22Rv1 (cell line): ENCODE measurements around the gene TAF3.

Experiments
- ZFX ChIP-seq: fragments of 450-650 bp; IDR thresholded peaks from 2 replicates; pipeline ENCODE4 v1.6.1; 2017; ENCODE audit warnings: antibody characterized with exemption, borderline replicate concordance
- TF ChIP-seq, protein P1 (sequence below): fragments of 450-650 bp; IDR thresholded peaks from 2 replicates; pipeline ENCODE4 v1.5.1; 2017; ENCODE audit warnings: mild to moderate bottlenecking

DNA sequence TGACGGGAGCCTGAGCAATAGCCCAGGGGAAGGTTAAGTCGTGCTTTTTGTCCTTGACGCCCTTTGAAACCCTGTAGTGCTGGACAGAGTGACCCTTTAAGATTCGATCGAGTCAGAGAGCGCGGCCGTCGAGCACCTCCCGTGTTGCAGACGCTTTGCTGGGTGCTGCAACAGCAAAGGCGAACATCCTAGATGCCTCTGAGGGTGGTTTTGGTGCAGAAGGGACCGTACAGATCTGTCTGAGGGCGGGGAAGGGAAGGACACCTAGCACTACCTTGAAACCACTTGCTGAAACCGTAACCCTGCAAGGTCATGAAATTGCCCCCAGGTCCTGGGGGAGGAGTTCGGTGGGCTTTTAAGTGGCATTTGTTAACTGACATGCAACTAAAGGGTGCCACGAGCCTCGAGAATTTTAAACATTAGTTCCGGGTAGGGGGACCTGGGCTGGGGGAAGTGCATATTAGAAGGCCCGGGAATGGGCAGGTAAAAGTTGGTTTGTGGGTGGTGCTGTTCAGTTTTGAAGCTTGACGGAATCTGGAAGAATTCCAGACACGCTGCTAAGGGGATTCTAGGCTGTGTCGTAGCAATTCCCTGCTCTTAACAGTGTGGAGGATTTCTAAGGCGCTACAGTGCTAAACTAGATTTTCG lies 29.5 kb upstream of the TAF3 start:
- TF ChIP-seq, protein P1, sequence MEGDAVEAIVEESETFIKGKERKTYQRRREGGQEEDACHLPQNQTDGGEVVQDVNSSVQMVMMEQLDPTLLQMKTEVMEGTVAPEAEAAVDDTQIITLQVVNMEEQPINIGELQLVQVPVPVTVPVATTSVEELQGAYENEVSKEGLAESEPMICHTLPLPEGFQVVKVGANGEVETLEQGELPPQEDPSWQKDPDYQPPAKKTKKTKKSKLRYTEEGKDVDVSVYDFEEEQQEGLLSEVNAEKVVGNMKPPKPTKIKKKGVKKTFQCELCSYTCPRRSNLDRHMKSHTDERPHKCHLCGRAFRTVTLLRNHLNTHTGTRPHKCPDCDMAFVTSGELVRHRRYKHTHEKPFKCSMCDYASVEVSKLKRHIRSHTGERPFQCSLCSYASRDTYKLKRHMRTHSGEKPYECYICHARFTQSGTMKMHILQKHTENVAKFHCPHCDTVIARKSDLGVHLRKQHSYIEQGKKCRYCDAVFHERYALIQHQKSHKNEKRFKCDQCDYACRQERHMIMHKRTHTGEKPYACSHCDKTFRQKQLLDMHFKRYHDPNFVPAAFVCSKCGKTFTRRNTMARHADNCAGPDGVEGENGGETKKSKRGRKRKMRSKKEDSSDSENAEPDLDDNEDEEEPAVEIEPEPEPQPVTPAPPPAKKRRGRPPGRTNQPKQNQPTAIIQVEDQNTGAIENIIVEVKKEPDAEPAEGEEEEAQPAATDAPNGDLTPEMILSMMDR, result no peak
- no peak for TF ChIP-seq ZFX
